Esophagus muscularis mucosa (tissue), 2 donors: Measurements from ENCODE around the gene KCNV2.

Experiments
- POLR2A ChIP-seq: fragments of 450-650 bp; IDR thresholded peaks from one replicate; pipeline ENCODE4 v1.6.1; 2017; ENCODE audit warnings: antibody characterized with exemption, moderate library complexity, mild to moderate bottlenecking, low read depth
- POLR2AphosphoS5 ChIP-seq, 2 donors: sonication (generic); formaldehyde crosslinking; IDR thresholded peaks; one replicate each; pipeline ENCODE4 v1.6.1; 2017; ENCODE audit warnings: antibody characterized with exemption in 2 of 2

GRCh38 chr9:2709645-2710101 lies 7.6 kb upstream of the KCNV2 start:
- TF ChIP-seq POLR2A: no peak
- TF ChIP-seq POLR2AphosphoS5 (IDR thresholded peaks at IDR 0.05): no peak
